Body of pancreas (tissue), 4 donors: Measurements from ENCODE around the gene CACUL1.

ENCODE experiments used
- CTCF ChIP-seq, 7 experiments: fragments of 450-650 bp in 4 of 7; fragments of 200-600 bp in 3 of 7; sonication (generic) in 3 of 7; IDR thresholded peaks; one replicate each; pipeline ENCODE4 v1.5.1; 2016 to 2019; ENCODE audit warnings: antibody characterized with exemption in 7 of 7
- POLR2A ChIP-seq, 3 donors: fragments of 450-650 bp; IDR thresholded peaks; one replicate each; pipeline ENCODE4 v1.6.1; 2016; ENCODE audit warnings: antibody characterized with exemption in 3 of 3, mild to moderate bottlenecking in 2 of 3

GRCh38 chr10:118781541-118781940 lies 26.8 kb upstream of the CACUL1 start:
- TF ChIP-seq CTCF (IDR thresholded peaks at IDR 0.05) (no peak), POLR2A (IDR thresholded peaks at IDR 0.05) (no peak)
